Trophoblast cell (in vitro differentiated cells and primary cell): Measurements from ENCODE around the gene TOM1L2.
A peak's percentile ranks its signal among the peaks of the same experiment; 100 is the strongest.

Experiments used
- DNase-seq, 2 donors: peaks; one replicate each; pipeline ENCODE4 v3.0.0-alpha.2; 2016
- H2AFZ ChIP-seq: 2 replicates; pipeline ENCODE4 v1.6.1; 2013; ENCODE audit warnings: low read length, moderate library complexity, mild to moderate bottlenecking; ENCODE audit not compliant: insufficient read depth, poor library complexity
- H2AK5ac ChIP-seq: 2 replicates; pipeline ENCODE4 v1.6.1; 2013; ENCODE audit warnings: mild to moderate bottlenecking, low read length
- H2BK120ac ChIP-seq: 2 replicates; pipeline ENCODE4 v1.6.1; 2013; ENCODE audit warnings: low read length, mild to moderate bottlenecking, moderate library complexity; ENCODE audit not compliant: insufficient read depth, poor library complexity
- H2BK12ac ChIP-seq: 2 replicates; pipeline ENCODE4 v1.6.1; 2013; ENCODE audit warnings: mild to moderate bottlenecking, low read length, moderate library complexity
- H2BK5ac ChIP-seq: 2 replicates; pipeline ENCODE4 v1.6.1; 2013; ENCODE audit warnings: low read length, low read depth, moderate library complexity, mild to moderate bottlenecking; ENCODE audit not compliant: poor library complexity
- H3K14ac ChIP-seq: 2 replicates; pipeline ENCODE4 v1.6.1; 2013; ENCODE audit warnings: mild to moderate bottlenecking, low read length
- H3K18ac ChIP-seq: 2 replicates; pipeline ENCODE4 v1.6.1; 2013; ENCODE audit warnings: mild to moderate bottlenecking, low read length
- H3K23ac ChIP-seq: 2 replicates; pipeline ENCODE4 v1.6.1; 2013; ENCODE audit warnings: low read length
- H3K27ac ChIP-seq: 2 replicates; pipeline ENCODE4 v1.5.1; 2013; ENCODE audit warnings: low read depth, mild to moderate bottlenecking, inconsistent platforms, low read length, moderate library complexity
- H3K27me3 ChIP-seq: 2 replicates; pipeline ENCODE4 v1.6.1; 2013; ENCODE audit warnings: inconsistent platforms, mild to moderate bottlenecking, low read length, moderate library complexity; ENCODE audit not compliant: insufficient read depth
- H3K36me3 ChIP-seq, 2 experiments: 1 replicate in 1 of 2; 2 replicates in 1 of 2; pipeline ENCODE4 v1.6.1; 2013; ENCODE audit warnings: low read length in 2 of 2, mild to moderate bottlenecking in 2 of 2, moderate library complexity in 1 of 2; ENCODE audit not compliant: insufficient read depth in 2 of 2, control insufficient read depth in 1 of 2
- H3K4ac ChIP-seq: 2 replicates; pipeline ENCODE4 v1.6.1; 2013; ENCODE audit warnings: low read depth, mild to moderate bottlenecking, low read length, moderate library complexity
- H3K4me1 ChIP-seq, 2 experiments: 1 replicate in 1 of 2; 2 replicates in 1 of 2; pipeline ENCODE4 v1.6.1; 2013; ENCODE audit warnings: low read length in 2 of 2, mild to moderate bottlenecking in 2 of 2, moderate library complexity in 1 of 2; ENCODE audit not compliant: insufficient read depth in 2 of 2, control insufficient read depth in 1 of 2
- H3K4me2 ChIP-seq: 2 replicates; pipeline ENCODE4 v1.6.1; 2013; ENCODE audit warnings: inconsistent platforms, mild to moderate bottlenecking, low read length, moderate library complexity
- H3K4me3 ChIP-seq: 2 replicates; pipeline ENCODE4 v1.5.1; 2013; ENCODE audit warnings: mild to moderate bottlenecking, low read depth, low read length, inconsistent platforms
- H3K79me1 ChIP-seq: one replicate; pipeline ENCODE4 v1.6.1; 2013; ENCODE audit warnings: low read length
- H3K79me2 ChIP-seq: 2 replicates; pipeline ENCODE4 v1.6.1; 2013; ENCODE audit warnings: low read length, mild to moderate bottlenecking; ENCODE audit not compliant: control insufficient read depth, insufficient read depth, poor library complexity
- H3K9ac ChIP-seq: 2 replicates; pipeline ENCODE4 v1.6.1; 2013; ENCODE audit warnings: mild to moderate bottlenecking, low read length
- H3K9me3 ChIP-seq: 2 replicates; pipeline ENCODE4 v1.6.1; 2013; ENCODE audit warnings: low read depth, mild to moderate bottlenecking, control low read depth, inconsistent platforms, low read length; ENCODE audit not compliant: insufficient read depth
- H4K12ac ChIP-seq: 2 replicates; pipeline ENCODE4 v1.6.1; 2013; ENCODE audit warnings: low read depth, mild to moderate bottlenecking, low read length, moderate library complexity
- H4K8ac ChIP-seq: 2 replicates; pipeline ENCODE4 v1.6.1; 2013; ENCODE audit warnings: low read depth, mild to moderate bottlenecking, low read length, moderate library complexity
- H4K91ac ChIP-seq: one replicate; pipeline ENCODE4 v1.6.1; 2013; ENCODE audit warnings: low read depth, mild to moderate bottlenecking, low read length, moderate library complexity
- WGBS: extraction: QIAGEN DNeasy Blood & Tissue Kit; methylation state at CpG from one replicate; pipeline ENCODE4 v1.1.7; 2013; ENCODE audit warnings: missing lambda C conversion rate; ENCODE audit not compliant: insufficient read length, insufficient coverage; ENCODE audit errors: extremely low coverage; 5-methylcytosine and 5-hydroxymethylcytosine counted together

TOM1L2 gene

GRCh38 chr17:17934806-17935205 is 37.4 kb downstream of the TOM1L2 start:
- H3K4me3 ChIP-seq, result no peak overlapping the region

DNA sequence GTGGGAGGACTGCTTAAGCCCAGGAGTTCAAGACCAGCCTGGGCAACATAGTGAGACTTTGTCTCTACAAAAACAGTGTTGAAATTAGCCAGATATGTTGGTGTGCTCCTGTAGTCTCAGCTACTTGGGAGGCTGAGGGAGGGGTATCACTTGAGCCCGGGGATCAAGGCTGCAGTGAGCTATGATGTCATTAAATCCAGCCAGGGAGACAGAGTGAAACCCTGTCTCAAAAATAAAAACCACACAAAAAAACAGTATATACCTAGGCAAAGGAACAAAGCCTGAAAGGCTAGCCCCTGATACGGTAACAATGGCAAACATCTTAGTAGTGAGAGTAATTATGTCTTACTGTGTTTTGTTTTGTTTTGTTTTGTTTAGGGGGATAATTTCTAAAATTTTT is 38.0 kb downstream of the TOM1L2 start:
- Histone ChIP-seq H2BK120ac (no peak overlapping the region), H4K8ac (no peak overlapping the region), H2BK5ac (no peak overlapping the region), H3K79me1 (peaks cover 19% of the 10 kb centered on the region), H2AK5ac (no peak overlapping the region), H3K18ac (no peak overlapping the region), H3K27ac (no peak overlapping the region), H3K14ac (no peak overlapping the region), H3K4me3 (no peak overlapping the region), H3K4me1 (peaks cover 23 to 40% of the 10 kb centered on the region in 2 experiments), H3K36me3 (no peaks in the 10 kb centered on the region), H3K79me2 (no peaks in the 10 kb centered on the region), H3K4ac (no peak overlapping the region), H3K27me3 (no peaks in the 10 kb centered on the region), H4K91ac (no peak overlapping the region), H3K4me2 (no peak overlapping the region), H3K9me3 (no peaks in the 10 kb centered on the region), H2AFZ (no peak overlapping the region), H3K23ac (no peak overlapping the region), H2BK12ac (no peak overlapping the region), H3K9ac (no peak overlapping the region), H4K12ac (no peak overlapping the region)
- no peak for DNase-seq
- WGBS, result no CpG with 5 or more reads among the region's 2 CpGs

More at GRCh38 chr17:17934806-17935205, 37.4 kb downstream of the TOM1L2 start:
- H3K27ac ChIP-seq, result no peak overlapping the region
- no peaks in the 10 kb centered on the region for H3K27me3 ChIP-seq
- peaks cover 19% of the 10 kb centered on the region for H3K79me1 ChIP-seq
- no peak overlapping the region for H2AFZ ChIP-seq
- H2BK5ac ChIP-seq, result no peak overlapping the region
- H2BK120ac ChIP-seq, result no peak overlapping the region
- H4K91ac ChIP-seq, result no peak overlapping the region
- peaks cover 23 to 38% of the 10 kb centered on the region in 2 experiments for H3K4me1 ChIP-seq
- no peaks in the 10 kb centered on the region for H3K36me3 ChIP-seq
- no peak overlapping the region for H2BK12ac ChIP-seq
- no peaks in the 10 kb centered on the region for H3K79me2 ChIP-seq
- H3K9ac ChIP-seq, result no peak overlapping the region
- WGBS, result no CpG with 5 or more reads among the region's 3 CpGs
- no peak overlapping the region for H3K23ac ChIP-seq
- no peak overlapping the region for H2AK5ac ChIP-seq
- DNase-seq, result peak; percentile 87 to 93
- H3K4ac ChIP-seq, result no peak overlapping the region
- H4K8ac ChIP-seq, result no peak overlapping the region
- no peak overlapping the region for H4K12ac ChIP-seq
- H3K14ac ChIP-seq, result no peak overlapping the region
- no peak overlapping the region for H3K4me2 ChIP-seq
- no peaks in the 10 kb centered on the region for H3K9me3 ChIP-seq
- no peak overlapping the region for H3K18ac ChIP-seq

GRCh38 chr17:17933775-17934174 is 38.4 kb downstream of the TOM1L2 start:
- Histone ChIP-seq H3K4me1 (peaks cover 26 to 42% of the 10 kb centered on the region in 2 experiments), H3K36me3 (no peaks in the 10 kb centered on the region), H4K8ac (no peak overlapping the region), H4K12ac (no peak overlapping the region), H3K23ac (no peak overlapping the region), H2BK120ac (no peak overlapping the region), H3K4me2 (no peak overlapping the region), H3K18ac (no peak overlapping the region), H3K79me1 (peaks cover 19% of the 10 kb centered on the region), H3K4ac (no peak overlapping the region), H4K91ac (no peak overlapping the region), H2BK5ac (no peak overlapping the region), H2AK5ac (no peak overlapping the region), H3K27me3 (no peaks in the 10 kb centered on the region), H2AFZ (no peak overlapping the region), H3K9me3 (no peaks in the 10 kb centered on the region), H3K9ac (no peak overlapping the region), H3K14ac (no peak overlapping the region), H3K79me2 (peaks cover 3% of the 10 kb centered on the region), H2BK12ac (no peak overlapping the region), H3K27ac (no peak overlapping the region), H3K4me3 (no peak overlapping the region)
- DNase-seq, result no peak

DNA sequence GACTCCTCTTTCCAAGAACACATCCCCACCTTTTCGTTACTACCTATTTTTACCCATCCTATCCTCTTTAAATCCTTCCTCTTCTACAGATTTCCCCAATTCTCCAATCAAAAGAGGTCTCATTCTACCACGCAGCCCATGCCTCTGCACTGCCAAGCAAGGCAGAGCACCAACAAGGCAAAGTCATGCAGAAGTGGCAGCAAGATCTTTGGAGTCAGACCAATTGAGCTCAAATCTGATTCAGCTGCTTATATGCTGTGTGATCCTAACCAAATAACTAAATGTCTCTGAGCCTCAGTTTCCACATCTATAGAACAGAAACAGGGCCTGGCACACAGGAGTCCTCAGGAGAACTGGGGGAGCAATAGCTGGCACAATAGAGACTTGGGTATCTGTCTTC is 41.0 kb downstream of the TOM1L2 start:
- H2BK5ac ChIP-seq, result no peak overlapping the region
- H2BK12ac ChIP-seq, result no peak overlapping the region
- H3K18ac ChIP-seq, result no peak overlapping the region
- peaks cover 9% of the 10 kb centered on the region for H3K79me1 ChIP-seq
- no peak overlapping the region for H3K4ac ChIP-seq
- no peak overlapping the region for H3K14ac ChIP-seq
- H2BK120ac ChIP-seq, result no peak overlapping the region
- H4K12ac ChIP-seq, result no peak overlapping the region
- no peak overlapping the region for H3K9ac ChIP-seq
- no peaks in the 10 kb centered on the region for H3K9me3 ChIP-seq
- peaks cover 11 to 28% of the 10 kb centered on the region in 2 experiments for H3K4me1 ChIP-seq
- H3K4me2 ChIP-seq, result no peak overlapping the region
- H3K27ac ChIP-seq, result no peak overlapping the region
- WGBS, result 100% methylated on average over 2 of the region's 2 CpGs
- H3K4me3 ChIP-seq, result no peak overlapping the region
- H3K27me3 ChIP-seq, result no peaks in the 10 kb centered on the region
- H4K91ac ChIP-seq, result no peak overlapping the region
- no peak overlapping the region for H2AFZ ChIP-seq
- no peak overlapping the region for H2AK5ac ChIP-seq
- no peak overlapping the region for H3K23ac ChIP-seq
- H4K8ac ChIP-seq, result no peak overlapping the region
- DNase-seq, result no peak
- H3K36me3 ChIP-seq, result no peaks in the 10 kb centered on the region
- H3K79me2 ChIP-seq, result peaks cover 3% of the 10 kb centered on the region
